ENCODE data around the gene E2F3.

DNA sequence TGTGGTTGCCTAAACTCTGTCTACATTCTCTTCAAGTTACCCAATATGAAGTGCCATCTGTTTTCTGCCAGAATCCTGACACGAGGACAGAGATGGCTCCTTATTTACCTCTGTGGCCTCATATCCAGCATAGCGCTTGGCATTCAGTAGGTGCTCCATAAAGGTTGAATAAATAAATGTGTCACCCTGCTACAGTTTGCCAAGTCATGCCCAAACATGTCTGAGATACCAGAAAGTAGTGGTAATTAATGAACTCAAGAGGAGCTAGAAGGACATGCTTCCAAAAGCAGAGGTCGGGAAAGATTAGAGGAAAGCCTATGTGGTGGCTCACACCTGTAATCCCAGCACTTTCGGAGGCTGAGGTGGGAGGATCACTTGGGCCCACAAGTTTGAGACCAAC is 30.9 kb upstream of the E2F3 start:
- TF ChIP-seq CTCF (IDR thresholded peaks at IDR 0.05) (no peak), POLR2A (IDR thresholded peaks at IDR 0.05) (no peak)
